MM.1S (cell line): ENCODE measurements around the gene PRAMEF11.

Source experiments
- DNase-seq: peaks from one replicate; pipeline ENCODE4 v3.0.0-alpha.2; 2015
- H2AFZ ChIP-seq: fragments of 300-600 bp; sonication (generic); 2 replicates; pipeline ENCODE4 v1.6.0; 2016; ENCODE audit warnings: antibody characterized with exemption, low read length
- H3F3A ChIP-seq: fragments of 300-600 bp; sonication (generic); 2 replicates; pipeline ENCODE4 v1.6.1; 2016; ENCODE audit warnings: mild to moderate bottlenecking, antibody characterized with exemption, low read length, moderate library complexity, mixed read lengths; ENCODE audit not compliant: insufficient read depth
- H3K27ac ChIP-seq: fragments of 300-600 bp; sonication (generic); 2 replicates; pipeline ENCODE4 v1.5.1; 2016; ENCODE audit warnings: mild to moderate bottlenecking, low read length
- H3K27me3 ChIP-seq: fragments of 300-600 bp; sonication (generic); replicated peaks from 2 replicates; pipeline ENCODE4 v1.6.0; 2016; ENCODE audit warnings: low read length; ENCODE audit not compliant: insufficient read depth
- H3K36me3 ChIP-seq: fragments of 300-600 bp; sonication (generic); replicated peaks from 2 replicates; pipeline ENCODE4 v1.6.1; 2016; ENCODE audit warnings: mild to moderate bottlenecking, low read length, mixed read lengths; ENCODE audit not compliant: insufficient read depth
- H3K4me1 ChIP-seq: fragments of 300-600 bp; sonication (generic); 2 replicates; pipeline ENCODE4 v1.6.1; 2016; ENCODE audit warnings: low read length, mixed read lengths
- H3K4me2 ChIP-seq: fragments of 300-600 bp; sonication (generic); 2 replicates; pipeline ENCODE4 v1.6.0; 2016; ENCODE audit warnings: low read depth, low read length
- H3K4me3 ChIP-seq: fragments of 300-600 bp; sonication (generic); 2 replicates; pipeline ENCODE4 v1.5.1; 2016; ENCODE audit warnings: low read length, mixed read lengths
- H3K79me2 ChIP-seq: fragments of 300-600 bp; sonication (generic); 2 replicates; pipeline ENCODE4 v1.6.1; 2016; ENCODE audit warnings: mixed run types, low read length, mixed read lengths
- H3K9ac ChIP-seq: fragments of 300-600 bp; sonication (generic); 2 replicates; pipeline ENCODE4 v1.6.1; 2016; ENCODE audit warnings: low read length, mixed read lengths
- H3K9me2 ChIP-seq: fragments of 300-600 bp; sonication (generic); replicated peaks from 2 replicates; pipeline ENCODE4 v1.6.1; 2016; ENCODE audit warnings: mild to moderate bottlenecking, low read length, mixed read lengths; ENCODE audit not compliant: insufficient read depth
- H3K9me3 ChIP-seq: fragments of 300-600 bp; sonication (generic); replicated peaks from 2 replicates; pipeline ENCODE4 v1.6.1; 2016; ENCODE audit warnings: mild to moderate bottlenecking, low read length, mixed read lengths; ENCODE audit not compliant: insufficient read depth
- H4K20me1 ChIP-seq: fragments of 300-600 bp; sonication (generic); 2 replicates; pipeline ENCODE4 v1.6.1; 2016; ENCODE audit warnings: mild to moderate bottlenecking, low read length, moderate library complexity, mixed read lengths; ENCODE audit not compliant: insufficient read depth
- EZH2 ChIP-seq: fragments of 300-600 bp; sonication (generic); optimal IDR thresholded peaks from 2 replicates; pipeline ENCODE3; 2017; ENCODE audit warnings: low read depth, mild to moderate bottlenecking, antibody characterized with exemption, low read length, mixed read lengths
- EZH2phosphoT487 ChIP-seq: fragments of 300-600 bp; sonication (generic); IDR thresholded peaks from 2 replicates; pipeline ENCODE4 v1.6.1; 2018; ENCODE audit warnings: antibody characterized with exemption, low read length
- TF ChIP-seq, protein P1 (sequence below): fragments of 300-600 bp; sonication (generic); IDR thresholded peaks from 2 replicates; pipeline ENCODE4 v1.5.1; 2016; ENCODE audit warnings: antibody characterized with exemption, low read length, mixed read lengths

The PRAMEF11 gene

DNA sequence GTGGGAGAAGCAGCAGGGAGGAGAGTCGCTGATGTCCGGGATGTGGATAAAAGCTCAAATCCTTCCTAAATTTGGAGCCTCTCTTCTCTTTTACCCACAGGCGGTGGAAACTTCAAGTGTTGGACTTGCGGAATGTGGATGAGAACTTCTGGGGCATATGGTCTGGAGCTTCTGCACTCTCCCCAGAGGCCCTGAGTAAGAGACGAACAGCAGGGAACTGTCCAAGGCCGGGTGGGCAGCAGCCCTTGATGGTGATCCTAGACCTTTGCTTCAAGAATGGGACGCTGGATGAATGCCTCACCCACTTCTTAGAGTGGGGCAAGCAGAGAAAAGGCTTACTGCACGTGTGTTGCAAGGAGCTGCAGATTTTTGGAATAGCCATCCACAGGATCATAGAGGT lies 55.8 kb downstream of the PRAMEF11 start:
- no peak overlapping the region for H3K4me2 ChIP-seq
- no peak overlapping the region for H2AFZ ChIP-seq
- no peaks in the 10 kb centered on the region for H3K36me3 ChIP-seq
- no peak overlapping the region for H3K9ac ChIP-seq
- H3K4me3 ChIP-seq = no peak overlapping the region
- peaks cover 9% of the 10 kb centered on the region for H3K27me3 ChIP-seq
- H3K27ac ChIP-seq = no peak overlapping the region
- no peaks in the 10 kb centered on the region for H3K4me1 ChIP-seq
- H3K9me3 ChIP-seq = no peaks in the 10 kb centered on the region
- no peaks in the 10 kb centered on the region for H3F3A ChIP-seq
- no peaks in the 10 kb centered on the region for H4K20me1 ChIP-seq
- no peaks in the 10 kb centered on the region for H3K9me2 ChIP-seq
- TF ChIP-seq EZH2 = no peak
- TF ChIP-seq EZH2phosphoT487 = no peak
- TF ChIP-seq, protein P1, sequence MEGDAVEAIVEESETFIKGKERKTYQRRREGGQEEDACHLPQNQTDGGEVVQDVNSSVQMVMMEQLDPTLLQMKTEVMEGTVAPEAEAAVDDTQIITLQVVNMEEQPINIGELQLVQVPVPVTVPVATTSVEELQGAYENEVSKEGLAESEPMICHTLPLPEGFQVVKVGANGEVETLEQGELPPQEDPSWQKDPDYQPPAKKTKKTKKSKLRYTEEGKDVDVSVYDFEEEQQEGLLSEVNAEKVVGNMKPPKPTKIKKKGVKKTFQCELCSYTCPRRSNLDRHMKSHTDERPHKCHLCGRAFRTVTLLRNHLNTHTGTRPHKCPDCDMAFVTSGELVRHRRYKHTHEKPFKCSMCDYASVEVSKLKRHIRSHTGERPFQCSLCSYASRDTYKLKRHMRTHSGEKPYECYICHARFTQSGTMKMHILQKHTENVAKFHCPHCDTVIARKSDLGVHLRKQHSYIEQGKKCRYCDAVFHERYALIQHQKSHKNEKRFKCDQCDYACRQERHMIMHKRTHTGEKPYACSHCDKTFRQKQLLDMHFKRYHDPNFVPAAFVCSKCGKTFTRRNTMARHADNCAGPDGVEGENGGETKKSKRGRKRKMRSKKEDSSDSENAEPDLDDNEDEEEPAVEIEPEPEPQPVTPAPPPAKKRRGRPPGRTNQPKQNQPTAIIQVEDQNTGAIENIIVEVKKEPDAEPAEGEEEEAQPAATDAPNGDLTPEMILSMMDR = no peak
- no peak for DNase-seq
- no peaks in the 10 kb centered on the region for H3K79me2 ChIP-seq

DNA sequence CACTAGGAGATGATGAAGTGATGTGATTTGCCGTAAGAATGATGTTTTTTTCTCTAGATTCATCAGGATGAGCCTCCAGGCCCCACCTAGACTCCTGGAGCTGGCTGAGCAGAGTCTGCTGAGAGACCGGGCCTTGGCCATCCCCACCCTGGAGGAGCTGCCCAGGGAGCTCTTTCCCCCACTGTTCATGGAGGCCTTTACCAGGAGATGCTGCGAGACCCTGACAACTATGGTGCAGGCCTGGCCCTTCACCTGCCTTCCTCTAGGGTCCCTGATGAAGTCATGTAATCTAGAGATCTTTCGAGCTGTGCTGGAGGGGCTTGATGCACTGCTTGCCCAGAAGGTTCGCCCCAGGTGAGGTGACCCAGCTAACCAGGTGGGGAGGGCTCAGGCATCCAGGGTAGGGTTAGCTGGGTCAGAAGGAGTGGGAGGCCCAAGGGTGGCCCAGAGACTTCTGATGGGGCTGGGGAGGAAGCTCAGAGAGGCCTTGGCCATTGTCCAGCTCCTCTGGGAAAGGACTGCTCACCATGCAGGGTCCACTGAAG lies 56.3 kb downstream of the PRAMEF11 start:
- no peaks in the 10 kb centered on the region for H3K79me2 ChIP-seq
- no peak overlapping the region for H3K4me2 ChIP-seq
- H3K36me3 ChIP-seq = no peaks in the 10 kb centered on the region
- H3K27ac ChIP-seq = no peak overlapping the region
- H2AFZ ChIP-seq = no peak overlapping the region
- no peaks in the 10 kb centered on the region for H3F3A ChIP-seq
- DNase-seq = no peak
- no peaks in the 10 kb centered on the region for H3K4me1 ChIP-seq
- no peak overlapping the region for H3K9ac ChIP-seq
- peaks cover 9% of the 10 kb centered on the region for H3K27me3 ChIP-seq
- H4K20me1 ChIP-seq = no peaks in the 10 kb centered on the region
- no peak overlapping the region for H3K4me3 ChIP-seq
- no peaks in the 10 kb centered on the region for H3K9me2 ChIP-seq
- no peaks in the 10 kb centered on the region for H3K9me3 ChIP-seq
- no peak for TF ChIP-seq EZH2phosphoT487
- TF ChIP-seq EZH2 = no peak
- TF ChIP-seq, protein P1 = no peak
